Fibroblast of skin of abdomen (primary cell): ENCODE data around the gene RPP30. TPM values are rescaled to one million over a fixed set of nuclear protein-coding genes. Genes with fewer than 3 reads are reported as not detected.

Experiments used
- DNase-seq: peaks from one replicate; pipeline ENCODE4 v3.0.0-alpha.2; 2013
- polyA plus RNA-seq, 2 experiments: library from polyadenylated mRNA; unstranded; fragments of 120-200 nt; gene quantifications; one replicate each; pipeline ENCODE4 v1.2.1, GENCODE V29; 2013; ENCODE audit not compliant: insufficient read length in 2 of 2

Gene RPP30
- 42.9 TPM for polyA plus RNA-seq (2013, experiment 1 of 2; ENCODE audit: insufficient read length)
- 41.5 TPM for polyA plus RNA-seq (2013, experiment 2 of 2; ENCODE audit: insufficient read length)

DNA sequence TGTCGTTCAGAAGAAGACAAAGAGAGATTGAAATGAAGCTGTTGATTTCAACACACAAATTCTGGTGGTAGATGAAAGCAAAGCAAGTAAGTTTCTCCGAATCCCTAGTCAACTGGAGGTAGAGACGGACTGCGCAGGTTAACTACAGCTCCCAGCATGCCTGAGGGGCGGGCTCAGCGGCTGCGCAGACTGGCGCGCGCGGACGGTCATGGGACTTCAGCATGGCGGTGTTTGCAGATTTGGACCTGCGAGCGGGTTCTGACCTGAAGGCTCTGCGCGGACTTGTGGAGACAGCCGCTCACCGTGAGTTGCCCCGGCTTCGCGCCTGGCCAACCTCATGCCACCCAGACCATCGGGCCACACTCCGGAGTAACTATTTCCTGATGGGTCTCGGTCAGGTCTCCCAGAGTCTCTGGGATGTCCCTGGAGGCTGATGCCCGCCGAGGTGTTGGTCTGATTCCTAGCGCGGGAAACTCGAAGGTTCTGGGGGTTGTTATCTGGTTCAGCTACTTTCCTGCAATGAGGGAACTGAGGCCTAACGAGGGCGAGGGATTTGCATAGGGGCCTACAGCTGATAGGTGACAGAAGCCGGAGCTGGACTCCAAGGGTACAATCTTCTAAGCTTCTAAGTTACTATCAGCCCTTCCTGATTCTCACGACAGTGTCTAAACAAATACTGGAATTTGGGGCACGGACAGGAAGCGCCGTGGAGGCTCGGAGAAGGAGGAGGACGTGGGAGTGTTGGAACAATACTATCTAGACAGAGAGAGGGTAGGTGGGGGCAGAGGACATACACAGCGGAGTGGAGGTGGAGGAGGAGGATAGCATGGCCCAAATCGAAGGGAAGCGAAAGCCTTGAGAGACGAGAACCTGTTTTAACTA lies at the start of gene RPP30:
Gene RPP30, plus strand, starts transcription at position 209 of the 882 bp plus-strand sequence. Its CDS starts 13 bp downstream, at position 222.
- peak; percentile 75 for DNase-seq

DNA sequence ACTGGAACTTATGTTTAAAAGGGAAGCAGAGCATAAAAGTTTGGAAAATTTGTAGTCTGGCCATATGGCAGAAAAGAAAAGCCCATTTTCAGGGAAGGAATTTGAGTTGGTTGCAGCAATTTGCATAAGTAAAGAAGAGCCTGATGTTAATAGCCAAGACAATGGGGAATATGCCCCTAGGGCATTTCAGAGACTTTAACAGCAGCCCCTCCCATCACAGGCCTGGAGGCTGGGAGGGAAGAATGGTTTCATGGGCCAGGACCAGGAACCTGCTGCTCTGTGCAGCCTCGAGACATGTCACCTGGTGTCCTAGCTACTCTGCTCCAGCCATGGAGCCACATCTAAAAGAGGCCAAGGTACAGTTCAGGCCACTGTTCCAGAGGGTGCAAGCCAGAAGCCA lies 49.3 kb upstream of the RPP30 start:
- DNase-seq = no peak

DNA sequence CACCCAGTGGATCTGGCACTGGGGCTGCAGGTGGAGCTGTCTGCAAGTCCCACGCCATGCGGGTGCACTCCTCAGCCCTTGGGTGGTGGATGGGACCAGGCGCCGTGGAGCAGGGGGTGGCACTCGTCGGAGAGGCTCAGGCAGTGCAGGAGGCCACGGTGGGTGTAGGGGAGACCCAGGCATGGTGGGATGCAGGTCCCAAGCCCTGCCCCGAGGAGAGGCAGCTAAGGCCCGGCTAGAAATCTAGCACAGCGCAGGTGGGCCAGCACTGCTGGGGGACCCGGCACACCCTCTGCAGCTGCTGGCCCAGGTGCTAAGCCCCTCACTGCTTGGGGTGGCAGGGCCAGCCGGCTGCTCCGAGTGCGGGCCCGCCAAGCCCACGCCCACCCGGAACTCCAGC lies 39.7 kb upstream of the RPP30 start:
- DNase-seq = no peak

DNA sequence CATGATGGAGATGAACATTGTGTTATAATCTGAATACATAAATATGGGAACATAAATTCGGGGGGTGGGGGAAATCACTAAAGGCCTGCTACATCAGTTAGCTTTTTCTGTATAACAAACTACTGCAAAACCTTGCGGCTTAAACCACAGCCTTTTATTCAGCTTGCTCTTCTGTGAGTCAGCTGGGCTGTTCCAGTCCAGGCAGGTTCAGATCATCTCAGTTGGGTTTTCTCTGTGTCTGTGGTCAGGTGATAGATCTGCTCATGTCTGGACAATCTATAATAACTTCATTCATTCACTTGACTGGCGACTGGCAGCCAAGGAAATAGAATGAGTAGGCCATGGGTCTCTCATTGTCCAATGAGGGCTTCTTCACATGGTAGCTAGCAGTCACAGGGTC lies 37.4 kb upstream of the RPP30 start:
- no peak for DNase-seq

DNA sequence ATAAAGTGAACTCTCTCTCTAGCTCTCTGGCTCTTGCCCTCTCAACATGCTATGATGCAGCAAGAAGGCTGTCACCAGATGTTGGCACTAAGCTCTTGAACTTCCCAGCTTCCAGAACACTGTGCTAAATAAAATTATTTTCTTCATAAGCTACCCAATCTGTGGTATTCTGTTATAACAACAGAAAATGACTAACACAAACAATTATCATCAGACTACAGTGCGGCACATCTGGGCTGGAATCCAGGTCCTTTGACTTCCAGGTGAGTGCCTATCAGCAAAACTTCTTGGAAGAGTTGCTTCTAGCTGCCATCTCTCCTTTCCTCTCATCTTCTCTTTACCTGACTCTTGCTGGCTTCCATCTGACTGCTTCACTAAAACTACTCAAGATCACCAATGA lies 34.3 kb upstream of the RPP30 start:
- no peak for DNase-seq

DNA sequence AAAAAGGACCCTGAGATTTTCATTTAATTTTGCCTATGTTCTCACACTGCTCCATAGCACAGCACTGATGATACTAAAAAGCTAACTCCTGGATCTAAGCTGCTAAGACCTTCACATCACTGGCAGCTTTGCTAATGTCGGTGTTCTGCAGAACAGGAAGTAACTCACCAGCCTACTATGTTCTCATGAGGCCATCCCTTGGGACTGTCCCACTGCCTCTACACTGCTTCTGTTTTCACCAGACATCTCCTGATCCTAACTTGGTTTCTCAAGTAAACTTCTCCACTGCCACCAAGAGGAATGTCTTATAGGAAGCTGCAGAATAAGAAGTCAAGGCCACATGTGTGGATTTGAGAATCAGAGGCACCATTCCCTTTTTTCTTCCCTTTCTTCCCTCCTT lies 29.0 kb upstream of the RPP30 start:
- DNase-seq = no peak

DNA sequence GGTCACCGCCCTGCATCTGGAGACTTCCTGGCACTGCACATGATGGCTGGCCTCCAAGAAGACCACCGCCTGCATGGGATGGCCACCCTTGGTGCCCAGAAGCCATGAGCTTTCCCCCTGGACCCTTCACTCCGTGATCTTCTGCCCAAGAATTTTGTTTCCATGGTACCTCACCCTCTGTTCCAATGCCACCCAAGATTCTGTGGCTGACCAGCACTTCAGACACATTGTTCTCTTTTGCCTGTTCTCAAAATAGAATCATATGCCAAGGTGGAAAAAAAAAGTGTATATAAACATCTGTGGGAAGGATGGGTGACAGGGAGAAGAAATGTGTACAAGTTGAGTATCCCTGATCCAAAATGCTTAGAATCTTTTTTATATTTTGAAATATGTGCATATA lies 26.0 kb upstream of the RPP30 start:
- no peak for DNase-seq

DNA sequence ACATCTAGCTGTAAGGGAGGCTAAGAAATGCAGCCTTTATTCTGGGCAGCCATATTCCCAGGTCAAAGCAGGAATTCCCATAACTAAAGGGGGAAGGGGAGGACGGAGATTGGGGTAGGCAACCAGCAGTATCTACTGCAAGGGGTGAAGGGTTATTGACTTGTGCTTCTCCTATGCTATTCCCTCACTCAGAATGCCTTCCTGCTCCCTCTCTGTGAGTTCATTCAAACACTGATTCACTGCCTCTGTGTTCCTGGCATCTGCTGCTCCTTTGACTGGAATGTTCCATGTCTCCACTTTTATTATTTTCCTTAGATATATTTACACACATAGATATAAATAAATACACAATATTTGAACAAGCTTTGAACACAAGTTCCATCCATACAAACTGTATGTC lies 25.0 kb upstream of the RPP30 start:
- DNase-seq = no peak

DNA sequence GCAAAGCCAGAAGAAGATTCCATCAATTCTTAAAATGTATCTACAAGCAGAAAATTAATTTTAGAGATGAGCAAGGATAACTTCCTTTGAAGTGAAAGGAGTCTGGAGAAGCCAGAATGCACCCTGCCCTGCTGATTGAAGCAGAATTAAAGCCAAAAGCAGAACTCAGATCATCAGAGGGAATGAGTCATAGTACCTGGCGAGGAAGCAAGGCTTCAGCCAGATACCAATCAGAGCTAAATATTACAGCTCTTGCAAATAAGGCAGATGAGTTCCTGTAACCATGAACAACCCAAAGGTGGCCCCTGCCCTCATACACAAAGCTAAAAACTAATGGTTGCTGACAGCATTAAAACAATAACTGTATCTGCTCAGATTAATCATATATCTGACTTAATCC lies 24.3 kb upstream of the RPP30 start:
- DNase-seq = peak; percentile 47

DNA sequence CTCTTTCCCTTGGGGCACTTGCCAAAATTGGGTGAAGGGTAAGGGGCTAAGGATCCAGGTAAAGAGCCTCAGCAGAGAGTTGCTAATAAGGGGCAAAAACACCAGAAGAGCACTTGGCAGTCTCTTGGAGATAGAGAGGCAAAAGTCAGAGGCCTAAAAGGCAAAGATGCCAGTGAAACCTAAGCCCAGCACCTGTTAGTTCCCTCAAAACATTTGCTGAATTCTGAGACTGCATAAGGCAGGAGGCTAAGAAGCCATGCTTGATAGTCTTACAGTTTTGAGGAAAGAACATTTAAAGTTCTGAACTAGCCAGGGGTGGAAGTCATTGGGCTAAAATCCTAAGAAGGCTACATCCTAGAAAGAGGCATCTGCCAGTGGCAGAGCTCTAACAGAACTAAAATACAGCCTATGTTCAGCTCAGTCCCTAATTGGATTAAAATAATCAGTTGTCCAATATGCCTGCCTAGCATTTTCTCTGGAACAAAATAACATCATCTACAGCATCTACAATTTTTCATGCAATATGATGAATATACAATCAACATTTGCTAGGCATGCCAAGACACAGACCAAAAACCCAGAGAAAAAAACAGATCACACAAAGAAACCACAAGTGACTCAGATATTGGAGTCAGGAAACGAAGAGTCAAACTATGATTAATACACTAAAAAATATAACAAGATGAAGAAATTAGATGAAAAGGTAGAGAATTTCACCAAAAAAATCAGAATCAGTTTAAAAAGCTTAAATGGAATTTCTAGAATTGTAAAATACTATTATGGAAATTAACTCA lies 21.6 kb upstream of the RPP30 start:
- peak; percentile 38 for DNase-seq

DNA sequence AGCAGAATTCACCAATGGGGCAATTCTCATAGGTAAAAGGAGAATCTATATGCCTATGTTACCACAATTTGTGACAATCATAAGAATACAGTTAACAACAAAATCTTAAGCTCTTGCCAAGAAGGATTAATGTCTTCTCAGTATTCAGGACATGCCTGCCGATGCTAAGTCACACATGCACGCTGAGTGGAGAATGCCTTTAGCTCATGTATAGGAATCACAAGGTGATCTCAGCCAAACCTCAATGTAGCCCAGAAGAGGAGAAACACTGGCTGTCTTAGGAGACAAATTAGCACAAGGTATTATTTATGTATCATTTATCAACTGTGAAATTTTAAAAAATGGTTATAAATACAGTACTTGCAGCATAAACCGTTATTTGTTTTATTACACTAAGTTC lies 16.6 kb upstream of the RPP30 start:
- DNase-seq = no peak

DNA sequence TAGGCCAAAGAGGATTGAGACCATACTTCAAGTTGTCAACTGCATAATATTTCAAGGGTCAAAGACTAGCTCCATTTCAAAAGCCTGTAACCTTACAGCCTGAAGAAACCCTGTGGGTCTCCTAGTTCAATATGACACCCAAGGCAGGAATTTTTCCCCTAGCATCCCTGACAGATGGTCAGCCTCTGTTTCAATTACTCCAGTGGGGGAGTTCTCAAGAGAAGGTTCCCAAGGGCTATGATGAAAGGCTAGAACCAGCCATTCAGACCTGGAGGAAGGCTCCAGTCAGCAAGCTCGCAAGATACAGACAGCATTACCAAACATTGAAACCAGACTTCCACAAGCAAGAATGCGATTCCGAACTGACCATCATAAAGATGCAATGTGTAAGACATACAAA lies 15.5 kb upstream of the RPP30 start:
- DNase-seq = no peak

DNA sequence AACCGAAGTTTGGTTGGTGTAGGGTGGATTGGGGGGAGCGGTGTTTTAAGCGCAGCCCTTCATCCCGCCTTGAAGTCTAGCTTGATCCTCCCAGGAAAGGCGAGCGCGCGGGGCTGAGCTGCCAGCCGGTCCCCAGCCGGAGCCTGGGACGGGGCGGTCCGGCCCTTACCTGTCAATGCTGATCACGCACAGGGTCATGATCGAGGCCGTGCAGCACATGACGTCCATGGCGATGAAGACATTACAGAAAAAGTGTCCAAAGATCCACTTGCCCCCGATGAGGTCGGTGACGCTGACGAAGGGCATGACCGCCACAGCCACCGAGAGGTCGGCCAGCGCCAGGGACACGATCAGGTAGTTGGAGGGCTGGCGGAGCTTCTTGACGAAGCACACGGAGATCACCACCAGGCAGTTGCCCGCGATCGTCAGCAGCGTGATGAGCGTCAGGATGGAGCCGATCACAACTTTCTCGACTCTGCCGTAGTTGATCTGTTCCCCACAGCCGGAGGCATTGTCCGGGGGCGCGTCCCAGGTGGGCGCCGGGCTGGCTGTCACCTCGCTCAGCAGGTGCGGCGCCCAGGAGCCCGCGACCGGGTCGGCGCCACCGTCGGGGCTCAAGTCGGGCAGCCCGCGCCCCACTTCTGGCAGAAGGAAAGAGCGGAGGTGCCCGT lies 14.7 kb upstream of the RPP30 start:
- DNase-seq = no peak

DNA sequence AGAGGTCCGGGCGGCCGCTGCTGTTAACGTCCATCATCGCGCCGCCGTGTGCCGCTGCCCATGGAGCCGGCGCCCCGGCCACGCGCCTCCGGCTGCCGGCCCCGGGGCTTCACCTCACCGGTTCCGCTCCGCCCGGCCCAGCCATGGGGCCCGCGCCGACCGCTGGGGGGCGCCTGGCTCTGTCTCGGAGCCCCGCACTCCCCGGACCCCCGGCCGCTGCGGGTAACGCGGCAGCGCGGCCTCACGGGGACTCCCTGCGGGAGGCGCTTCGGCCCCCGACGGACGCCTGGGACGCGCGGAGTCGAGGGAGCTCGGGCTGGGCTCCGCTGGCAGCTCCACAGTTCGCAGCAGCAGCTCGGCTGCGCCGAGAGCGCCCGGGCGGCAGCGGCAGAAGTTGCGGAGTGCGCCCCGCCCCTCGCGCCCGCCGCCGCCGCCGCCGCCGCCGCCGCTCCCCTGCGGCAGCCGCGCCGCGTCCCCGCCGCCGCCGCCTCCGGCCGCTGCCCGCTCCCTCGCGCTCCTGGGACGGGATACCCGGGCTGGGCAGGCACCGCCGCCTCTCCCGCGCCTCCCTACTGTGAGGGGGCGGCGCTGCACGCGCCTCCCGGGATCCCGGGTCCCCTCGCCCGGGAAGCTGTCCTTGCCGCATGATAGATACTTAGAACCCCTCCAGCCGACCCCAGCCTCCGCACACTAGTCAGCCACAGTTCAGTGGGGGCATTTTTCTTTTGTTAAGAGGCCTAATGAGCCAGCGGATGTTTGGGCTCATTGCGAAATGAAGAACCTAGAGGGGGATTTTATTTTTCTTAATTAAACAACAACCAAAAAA lies 13.9 kb upstream of the RPP30 start, which contains the start of gene HTR7:
Gene HTR7, minus strand, starts transcription at position 405 of the 826 bp plus-strand sequence. Its CDS starts 368 bp downstream, at position 37.
- peak; percentile 55 for DNase-seq

DNA sequence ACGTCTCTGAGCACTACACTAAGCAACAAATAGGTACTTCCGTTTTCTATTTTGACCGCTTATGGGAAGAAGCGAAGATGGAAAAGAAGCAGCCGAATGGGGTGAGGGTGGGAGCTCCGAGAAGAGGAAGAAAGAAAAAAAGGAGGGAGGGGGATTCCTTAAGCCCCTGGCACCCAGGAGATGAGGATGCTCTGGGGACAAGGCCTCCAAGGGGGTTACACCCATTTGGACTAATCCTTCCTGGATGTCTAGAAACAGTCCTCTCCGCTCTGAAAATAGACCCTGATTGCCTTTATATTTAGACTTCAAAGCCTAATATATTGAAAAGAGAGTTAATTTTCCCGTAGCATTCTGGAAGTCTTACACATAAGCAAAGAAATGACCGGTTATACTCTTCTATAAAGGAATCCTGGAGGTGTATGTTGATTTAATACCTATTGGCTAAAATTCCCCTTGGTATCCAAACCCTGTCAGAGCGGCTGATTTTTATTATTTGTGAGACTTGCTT lies 13.3 kb upstream of the RPP30 start:
- DNase-seq = no peak

DNA sequence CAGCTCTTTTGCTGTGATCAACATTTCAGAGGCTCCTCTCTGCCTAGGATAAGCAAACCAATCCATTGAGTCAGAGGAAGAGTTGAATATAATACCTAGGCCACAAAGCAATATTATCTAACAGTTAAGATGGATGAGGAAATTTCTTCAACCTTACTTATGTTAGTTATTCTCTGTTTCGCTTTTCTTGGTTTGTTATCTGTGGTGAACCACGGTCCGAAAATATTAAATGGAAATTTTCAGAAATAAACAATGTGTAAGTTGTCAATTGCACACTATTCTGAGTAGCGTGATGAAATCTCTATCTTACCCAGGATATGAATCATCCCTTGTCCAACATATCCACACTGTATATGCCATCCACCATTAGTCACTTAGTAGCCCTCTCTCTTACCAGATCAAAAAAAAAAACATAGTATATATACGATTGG lies 12.4 kb upstream of the RPP30 start:
- peak; percentile 69 for DNase-seq

DNA sequence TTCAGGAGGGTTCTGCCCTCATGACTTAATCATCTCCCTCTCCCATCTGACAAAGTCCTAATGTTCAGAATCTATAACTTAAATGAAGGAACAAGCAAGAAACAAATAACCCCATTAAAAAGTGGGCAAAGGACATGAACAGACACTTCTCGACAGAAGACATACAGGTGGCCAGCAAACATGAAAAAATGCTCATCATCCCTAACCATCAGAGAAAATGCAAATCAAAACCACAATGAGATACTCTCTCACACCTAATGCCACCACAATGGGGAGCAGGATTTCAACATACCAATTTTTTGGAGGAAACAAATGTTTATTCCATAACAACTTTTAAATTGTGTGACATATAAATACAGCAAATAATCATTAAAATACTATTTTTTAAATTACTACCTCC lies 11.0 kb upstream of the RPP30 start:
- no peak for DNase-seq

DNA sequence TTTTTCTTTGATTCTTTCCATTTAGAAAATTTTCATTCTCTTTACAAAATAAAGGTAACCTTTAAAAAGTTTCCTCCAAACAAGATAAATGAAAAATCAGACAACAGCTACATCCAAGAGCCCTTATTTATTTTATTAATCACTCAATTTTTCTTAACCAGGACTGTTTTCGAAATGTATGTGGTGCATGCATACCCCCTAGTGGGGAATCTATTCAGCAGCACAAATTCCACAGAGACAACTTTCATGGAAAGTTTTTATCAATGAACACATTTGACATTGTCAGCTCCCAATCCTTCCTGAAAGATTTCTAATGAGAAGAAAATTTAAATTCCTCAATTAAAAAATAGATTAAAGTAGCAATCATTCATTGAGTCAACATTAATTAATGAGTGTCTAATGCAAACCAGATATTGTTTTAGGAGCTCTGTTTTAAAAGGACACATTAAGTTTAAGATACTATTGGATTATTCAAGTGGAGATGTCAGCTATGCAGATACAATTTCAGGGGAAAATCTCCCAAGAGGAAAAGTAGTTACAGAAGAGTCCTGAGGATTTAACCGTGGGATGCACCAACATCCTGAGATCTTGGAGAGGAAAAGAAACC lies 8.8 kb upstream of the RPP30 start:
- peak; percentile 45 for DNase-seq

DNA sequence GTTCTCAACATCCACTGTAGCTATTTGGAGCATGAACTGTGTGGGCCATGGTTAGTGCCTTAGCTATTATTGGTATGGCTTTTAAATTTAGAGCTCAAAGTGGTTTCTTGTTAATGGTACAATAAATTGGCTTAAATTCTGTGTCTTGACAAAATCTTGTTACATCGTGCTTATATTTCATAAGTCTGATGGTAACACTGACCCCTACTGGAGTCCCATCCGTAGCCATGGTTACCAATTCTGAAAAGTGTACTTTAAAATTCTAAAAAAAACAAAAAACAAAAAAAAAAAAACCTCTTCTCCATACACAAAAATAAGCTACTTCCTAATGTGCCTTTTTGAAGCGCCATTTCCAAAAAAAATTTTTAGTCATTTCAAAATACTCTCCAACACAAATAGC lies 6.4 kb upstream of the RPP30 start:
- DNase-seq = peak; percentile 22

DNA sequence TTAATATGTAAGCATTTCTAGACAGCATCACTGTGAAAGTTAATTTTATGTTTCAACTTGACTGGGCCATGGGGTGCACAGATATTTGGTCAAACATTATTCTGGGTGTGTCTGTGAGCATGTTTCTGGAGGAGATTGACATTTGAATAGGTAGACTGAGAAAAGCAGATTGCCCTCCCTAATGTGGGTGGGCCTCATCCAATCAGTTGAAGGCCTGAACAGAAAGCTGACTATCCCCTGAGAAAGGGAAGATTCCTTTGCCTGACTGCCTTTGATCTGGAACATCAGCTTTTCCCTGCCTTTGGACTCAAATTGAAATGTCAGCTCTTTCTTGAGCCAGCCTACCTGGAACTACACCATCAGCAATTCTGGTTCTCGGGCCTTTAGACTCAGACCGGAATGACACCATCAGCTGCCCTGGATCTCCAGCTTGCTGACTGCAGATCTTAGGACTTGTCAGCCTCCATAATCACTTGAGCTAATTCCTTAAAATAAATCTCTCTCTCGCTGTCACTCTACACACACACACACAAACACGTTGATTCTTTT lies 5.7 kb upstream of the RPP30 start:
- no peak for DNase-seq

DNA sequence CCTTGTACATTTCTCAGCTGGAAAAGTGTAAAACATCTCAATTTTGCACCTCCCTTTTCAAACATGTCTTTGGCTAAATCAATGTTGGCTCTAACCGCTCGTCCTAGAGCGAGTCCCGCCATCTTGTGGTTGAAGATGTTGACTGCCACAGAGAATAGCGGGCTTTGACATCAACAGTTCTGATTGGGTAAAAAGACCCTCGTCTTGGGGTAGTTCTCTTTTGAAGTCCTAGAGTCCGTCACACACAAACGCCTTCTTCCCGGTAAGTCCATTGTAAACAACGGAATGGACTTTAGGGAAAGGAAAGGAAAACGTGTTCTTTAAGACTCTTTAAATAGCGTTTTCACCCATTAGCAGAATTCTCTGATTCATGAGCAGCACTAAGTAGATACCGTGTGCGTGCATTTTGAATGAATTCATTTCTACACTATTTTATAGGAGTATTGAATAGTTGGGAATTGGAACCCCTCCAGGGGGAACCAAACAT lies 452 bp upstream of the RPP30 start:
- DNase-seq = peak; percentile 82
